Astrocyte (in vitro differentiated cells and primary cell): ENCODE results near the gene CD300E.

Source experiments
- CTCF ChIP-seq: IDR thresholded peaks from 2 replicates; pipeline ENCODE4 v1.5.1; 2011; ENCODE audit warnings: low read depth, mild to moderate bottlenecking, inconsistent platforms, low read length, moderate library complexity; ENCODE audit not compliant: insufficient read depth
- EZH2 ChIP-seq: IDR thresholded peaks from 2 replicates; pipeline ENCODE4 v1.6.1; 2012; ENCODE audit warnings: mild to moderate bottlenecking, low read length, inconsistent platforms; ENCODE audit not compliant: insufficient read depth

DNA sequence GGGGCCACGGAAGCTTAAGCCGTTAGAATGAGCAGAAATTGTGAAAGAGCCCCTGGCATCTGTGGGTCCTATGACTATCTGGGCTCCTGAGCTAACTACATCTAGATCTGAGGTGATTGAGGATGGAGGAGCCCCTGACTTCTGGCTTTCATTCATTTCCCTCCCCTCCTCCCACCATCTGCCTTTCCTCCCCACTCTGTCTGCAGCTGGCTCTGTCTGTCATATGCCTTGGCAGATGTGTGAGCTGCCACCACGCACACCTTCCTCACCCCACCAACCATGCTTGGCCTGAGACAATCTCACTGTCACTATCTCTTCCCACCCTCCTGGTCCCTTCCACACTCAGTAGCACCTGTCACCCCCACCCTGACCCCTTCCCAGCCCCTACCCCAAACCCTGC, 5.1 kb downstream of the CD300E start:
- no peak for TF ChIP-seq CTCF
- TF ChIP-seq EZH2 = no peak
